Nephron (organoid): ENCODE data around the gene RBBP8NL.
"Not testable (repeated sequence)": the region's sequence is repeated elsewhere in the genome, so short reads cannot be mapped to it uniquely, and the experiment has no call there.

Source experiments
- H3K27ac Mint-ChIP-seq, 3 experiments: 2 replicates each; pipeline ENCODE4 v1.8.0; 2020; ENCODE audit warnings: mixed read lengths in 3 of 3, mild to moderate bottlenecking in 2 of 3, moderate library complexity in 1 of 3
- H3K27me3 Mint-ChIP-seq: 2 replicates; pipeline ENCODE4 v1.8.0; 2021; ENCODE audit warnings: low read depth, mild to moderate bottlenecking, moderate library complexity, mixed read lengths
- H3K36me3 Mint-ChIP-seq: 2 replicates; pipeline ENCODE4 v1.8.0; 2020; ENCODE audit warnings: low read depth, mixed read lengths
- H3K4me1 Mint-ChIP-seq: 2 replicates; pipeline ENCODE4 v1.8.0; 2020; ENCODE audit warnings: mixed read lengths
- H3K4me3 Mint-ChIP-seq, 3 experiments: 2 replicates each; pipeline ENCODE4 v1.8.0; 2020; ENCODE audit warnings: mild to moderate bottlenecking in 3 of 3, mixed read lengths in 3 of 3, moderate library complexity in 2 of 3
- H3K9me3 Mint-ChIP-seq: 2 replicates; pipeline ENCODE4 v1.8.0; 2020; ENCODE audit warnings: mixed read lengths
- TF ChIP-seq, protein P1 (sequence below), 3 experiments: fragments of 200-600 bp; sonication (generic); IDR thresholded peaks; one replicate each; pipeline ENCODE4 v1.5.0; 2021; ENCODE audit warnings: antibody characterized with exemption in 3 of 3; ENCODE audit not compliant: unreplicated experiment in 3 of 3

The RBBP8NL gene

DNA sequence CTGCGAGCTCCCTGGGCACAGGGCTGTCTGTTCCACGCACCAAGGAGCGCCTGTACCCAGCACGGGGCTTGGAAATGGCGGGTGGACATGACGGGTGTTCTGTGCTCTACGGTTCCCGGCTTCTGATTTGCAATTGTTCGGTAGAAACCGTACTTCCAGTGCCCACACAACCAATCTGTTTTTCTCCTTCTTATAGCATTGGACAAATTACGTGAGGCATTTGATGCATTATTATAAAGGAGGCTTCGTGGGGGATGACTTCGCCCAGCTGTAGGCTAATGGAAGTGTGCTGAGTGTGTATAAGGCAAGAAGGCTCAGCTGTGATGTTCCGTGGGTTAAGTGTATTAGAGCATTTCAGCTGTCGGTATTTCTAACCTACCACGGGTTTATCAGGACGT is 50.3 kb downstream of the RBBP8NL start:
- H3K9me3 Mint-ChIP-seq: peaks cover 8% of the 10 kb centered on the region
- peak overlapping the region; percentile 78 to 89 (median 84) for H3K27ac Mint-ChIP-seq
- peaks cover 32% of the 10 kb centered on the region for H3K4me1 Mint-ChIP-seq
- peaks cover 12% of the 10 kb centered on the region for H3K36me3 Mint-ChIP-seq
- no peaks in the 10 kb centered on the region for H3K27me3 Mint-ChIP-seq
- H3K4me3 Mint-ChIP-seq: peak overlapping the region in 1 of 3 experiments; percentile 22
- TF ChIP-seq, protein P1, sequence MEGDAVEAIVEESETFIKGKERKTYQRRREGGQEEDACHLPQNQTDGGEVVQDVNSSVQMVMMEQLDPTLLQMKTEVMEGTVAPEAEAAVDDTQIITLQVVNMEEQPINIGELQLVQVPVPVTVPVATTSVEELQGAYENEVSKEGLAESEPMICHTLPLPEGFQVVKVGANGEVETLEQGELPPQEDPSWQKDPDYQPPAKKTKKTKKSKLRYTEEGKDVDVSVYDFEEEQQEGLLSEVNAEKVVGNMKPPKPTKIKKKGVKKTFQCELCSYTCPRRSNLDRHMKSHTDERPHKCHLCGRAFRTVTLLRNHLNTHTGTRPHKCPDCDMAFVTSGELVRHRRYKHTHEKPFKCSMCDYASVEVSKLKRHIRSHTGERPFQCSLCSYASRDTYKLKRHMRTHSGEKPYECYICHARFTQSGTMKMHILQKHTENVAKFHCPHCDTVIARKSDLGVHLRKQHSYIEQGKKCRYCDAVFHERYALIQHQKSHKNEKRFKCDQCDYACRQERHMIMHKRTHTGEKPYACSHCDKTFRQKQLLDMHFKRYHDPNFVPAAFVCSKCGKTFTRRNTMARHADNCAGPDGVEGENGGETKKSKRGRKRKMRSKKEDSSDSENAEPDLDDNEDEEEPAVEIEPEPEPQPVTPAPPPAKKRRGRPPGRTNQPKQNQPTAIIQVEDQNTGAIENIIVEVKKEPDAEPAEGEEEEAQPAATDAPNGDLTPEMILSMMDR (IDR thresholded peaks at IDR 0.05; ENCODE audit: unreplicated experiment in 3 of 3): no peak

DNA sequence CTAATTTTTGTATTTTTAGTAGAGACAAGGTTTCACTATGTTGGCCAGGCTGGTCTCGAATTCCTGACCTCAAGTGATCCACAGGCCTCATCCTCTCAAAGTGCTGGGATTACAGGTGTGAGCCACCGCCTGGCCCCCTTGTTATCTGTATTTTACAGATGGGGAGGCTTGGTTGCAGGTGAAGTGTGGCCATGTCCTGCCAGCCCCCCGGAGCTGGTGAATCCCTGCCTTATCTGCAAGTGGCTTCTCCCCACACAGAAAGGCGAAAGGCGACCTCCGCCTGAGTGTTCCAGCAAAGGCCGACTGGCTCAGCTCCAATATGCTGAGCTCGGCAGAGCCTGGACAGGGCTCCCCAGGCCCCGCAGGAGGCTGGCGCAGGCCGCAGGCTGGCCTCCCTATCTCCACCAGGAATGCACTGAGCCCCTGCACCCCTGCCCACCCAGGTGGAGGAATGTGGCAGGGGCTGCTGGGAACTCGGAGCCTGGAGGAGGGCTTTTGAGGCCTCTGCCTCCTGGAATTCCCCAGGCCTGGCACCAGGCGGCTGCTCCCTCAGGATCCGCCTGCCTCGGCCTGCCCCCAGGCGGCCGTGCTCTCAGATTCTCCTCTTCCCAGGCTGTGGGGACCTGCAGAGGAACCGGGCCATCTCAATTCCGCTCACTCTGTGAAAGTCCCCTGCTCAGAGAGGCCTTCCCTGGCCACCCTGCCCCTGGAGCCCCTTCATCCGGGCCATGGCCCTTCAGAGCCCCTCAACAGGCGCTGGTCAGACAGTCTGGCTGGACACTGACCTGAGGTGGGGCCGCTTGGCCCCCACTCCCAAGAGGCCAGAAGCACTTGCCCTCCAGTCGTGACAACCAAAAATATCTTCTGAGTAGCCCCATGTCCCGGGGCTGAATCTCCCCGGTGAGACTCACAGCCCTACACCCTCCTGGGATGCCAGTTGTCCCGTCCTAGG is 51.0 kb downstream of the RBBP8NL start:
- Mint-ChIP-seq H3K9me3 (peaks cover 4% of the 10 kb centered on the region), H3K27ac (peak overlapping the region; percentile 63 to 89 (median 78)), H3K27me3 (no peaks in the 10 kb centered on the region), H3K4me3 (no peak overlapping the region), H3K4me1 (peaks cover 27% of the 10 kb centered on the region), H3K36me3 (peaks cover 7% of the 10 kb centered on the region)
- TF ChIP-seq, protein P1 (IDR thresholded peaks at IDR 0.05; ENCODE audit: unreplicated experiment in 3 of 3): peak; percentile 58 to 65 (median 59)

DNA sequence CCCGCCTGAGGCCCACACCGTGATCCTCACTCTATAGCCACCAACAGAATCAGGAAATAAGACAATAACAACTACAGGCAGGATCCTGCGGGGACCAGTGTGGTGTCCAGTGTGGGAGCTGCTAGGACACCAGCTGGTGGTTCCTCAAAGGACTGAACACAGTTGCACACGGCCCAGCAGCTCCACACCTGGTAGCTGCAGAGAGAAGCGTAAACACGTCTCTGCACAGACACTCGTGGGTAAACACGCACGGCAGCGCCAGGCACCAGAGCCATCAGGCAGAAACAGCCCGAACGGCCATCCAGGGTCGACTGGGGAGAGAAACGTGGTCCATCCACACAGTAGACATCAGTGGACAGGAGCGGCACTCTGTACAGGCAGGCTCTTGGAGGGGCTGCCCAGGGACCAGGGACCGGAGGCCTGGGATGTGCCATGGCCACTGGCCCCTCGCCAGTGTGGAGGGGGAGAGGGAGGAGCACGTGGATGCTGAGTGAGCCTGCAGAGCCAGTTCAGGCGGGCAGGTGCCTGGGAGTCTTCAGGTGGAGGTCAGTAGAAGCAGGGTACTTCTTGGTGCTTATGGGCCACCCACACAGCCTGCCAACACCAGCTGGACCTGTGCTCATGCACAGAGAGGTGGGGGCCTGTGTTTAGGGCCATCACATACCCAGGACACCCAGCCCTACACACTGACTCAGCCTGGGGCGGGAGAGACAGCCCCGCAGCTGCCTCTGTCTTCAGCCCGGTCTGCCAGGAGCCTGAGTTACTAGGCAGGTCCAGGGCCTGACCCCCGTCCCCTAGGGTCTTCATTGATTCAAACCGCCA is 52.8 kb downstream of the RBBP8NL start:
- TF ChIP-seq, protein P1 (IDR thresholded peaks at IDR 0.05; ENCODE audit: unreplicated experiment in 3 of 3): no peak
- Mint-ChIP-seq H3K4me3 (peak overlapping the region in 2 of 3 experiments; percentile 42 to 57), H3K4me1 (peaks cover 33% of the 10 kb centered on the region), H3K9me3 (peaks cover 4% of the 10 kb centered on the region), H3K27ac (peak overlapping the region; percentile 87 to 92 (median 89)), H3K36me3 (peaks cover 7% of the 10 kb centered on the region), H3K27me3 (no peaks in the 10 kb centered on the region)

DNA sequence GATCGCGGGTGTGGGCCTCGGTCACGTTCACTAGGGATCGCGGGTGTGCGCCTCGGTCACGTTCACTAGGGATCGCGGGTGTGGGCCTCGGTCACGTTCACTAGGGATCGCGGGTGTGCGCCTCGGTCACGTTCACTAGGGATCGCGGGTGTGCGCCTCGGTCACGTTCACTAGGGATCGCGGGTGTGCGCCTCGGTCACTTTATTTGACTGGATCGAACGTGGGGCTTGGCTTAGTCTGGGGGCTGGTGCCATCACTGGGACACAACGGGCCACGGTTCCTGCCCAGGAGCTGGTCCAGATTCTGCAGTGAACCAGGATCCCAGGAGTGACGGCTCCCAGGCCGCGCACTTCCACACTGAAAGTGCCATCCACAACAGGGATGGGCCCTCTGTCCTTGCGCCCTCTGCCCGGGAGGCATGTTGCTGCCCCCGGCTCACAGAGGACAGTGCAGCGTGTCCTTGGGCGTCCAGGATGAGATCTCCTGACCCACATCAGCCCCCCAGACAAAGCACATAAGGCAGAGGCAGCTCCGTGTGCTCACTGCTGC is 53.6 kb downstream of the RBBP8NL start:
- H3K36me3 Mint-ChIP-seq, H3K9me3 Mint-ChIP-seq, H3K27me3 Mint-ChIP-seq, H3K4me3 Mint-ChIP-seq: not testable (repeated sequence)
- H3K27ac Mint-ChIP-seq: peak overlapping the region; percentile 87 to 92 (median 89)
- peaks cover 39% of the 10 kb centered on the region for H3K4me1 Mint-ChIP-seq

DNA sequence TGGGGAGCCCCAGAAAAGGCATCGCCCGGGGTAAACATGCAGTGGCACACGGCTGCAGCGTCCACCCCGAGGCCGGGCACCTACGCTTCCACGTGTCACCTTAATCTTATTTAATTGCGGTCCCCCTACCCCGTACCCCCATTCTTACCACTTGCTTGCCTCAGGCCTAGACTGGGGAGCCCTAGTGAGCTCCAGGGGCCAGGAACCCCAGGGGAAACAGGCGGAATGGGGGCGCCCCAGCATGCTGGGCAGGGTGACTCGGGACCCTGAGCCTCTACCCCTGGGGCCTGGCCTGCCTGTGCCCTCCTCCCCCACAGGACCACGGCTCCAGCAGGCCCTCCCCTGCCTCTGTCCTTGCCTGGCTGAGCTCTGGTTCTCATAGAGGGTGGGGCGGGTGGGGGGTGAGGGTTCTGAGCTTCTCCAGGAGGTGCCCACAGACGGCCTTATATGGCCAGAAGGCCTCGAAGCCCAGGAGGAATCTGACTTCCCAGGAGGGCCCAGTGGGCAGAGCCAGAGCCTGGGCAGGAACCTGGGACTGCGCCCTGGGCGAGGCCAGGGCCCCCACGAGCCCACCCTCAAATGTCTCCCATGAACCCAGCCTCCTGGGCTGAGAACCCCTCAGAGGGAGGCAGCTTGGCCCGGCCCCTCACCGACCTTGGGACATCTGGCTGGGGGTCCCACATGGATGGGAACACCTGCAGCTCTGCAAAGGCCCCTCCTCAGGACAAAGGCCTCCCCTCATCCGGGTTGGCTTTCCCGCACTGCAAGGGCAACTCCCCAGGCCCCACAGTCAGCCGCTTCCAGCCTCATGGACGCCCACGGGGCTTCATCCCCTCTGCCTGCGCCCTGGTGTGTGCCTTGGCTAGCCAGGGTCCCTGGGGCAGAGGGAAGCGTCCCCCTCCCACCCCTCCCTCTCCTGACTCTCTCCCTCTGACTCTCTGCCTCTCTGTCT is 55.0 kb downstream of the RBBP8NL start:
- H3K9me3 Mint-ChIP-seq: peaks cover 4% of the 10 kb centered on the region
- TF ChIP-seq, protein P1 (IDR thresholded peaks at IDR 0.05; ENCODE audit: unreplicated experiment in 3 of 3): no peak
- peaks cover 41% of the 10 kb centered on the region for H3K4me1 Mint-ChIP-seq
- H3K27me3 Mint-ChIP-seq: peaks cover 4% of the 10 kb centered on the region
- peaks cover 7% of the 10 kb centered on the region for H3K36me3 Mint-ChIP-seq
- H3K27ac Mint-ChIP-seq: peak overlapping the region; percentile 46 to 71 (median 67)
- H3K4me3 Mint-ChIP-seq: peak overlapping the region in 2 of 3 experiments; percentile 2 to 52
